Fibroblast of skin of right quadriceps (primary cell): Measurements from ENCODE around the gene ETV5.
"Not testable (repeated sequence)": the region's sequence is repeated elsewhere in the genome, so short reads cannot be mapped to it uniquely, and the experiment has no call there.

Source experiments
- DNase-seq: peaks from one replicate; pipeline ENCODE4 v3.0.0-alpha.2; 2013

ETV5 gene

DNA sequence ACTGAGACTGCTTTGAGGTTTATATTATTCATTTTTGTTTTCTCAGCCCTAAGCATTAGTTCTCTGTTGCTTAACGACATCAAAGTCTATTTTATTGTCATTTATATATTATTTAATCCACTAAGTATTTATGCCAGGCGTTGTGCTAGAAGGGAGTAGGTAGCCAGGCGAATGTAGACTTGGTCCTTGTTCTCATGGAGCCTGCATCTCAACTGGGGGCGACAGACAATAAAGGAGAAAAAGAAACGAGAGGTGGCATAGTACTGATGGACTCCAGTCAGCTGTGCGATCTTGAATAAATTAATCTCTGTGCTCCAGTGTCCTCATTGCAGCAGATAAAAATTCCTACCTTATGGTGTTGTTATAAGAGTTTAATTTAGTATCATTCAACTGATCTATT is 49.7 kb downstream of the ETV5 start:
- DNase-seq: no peak

- no peak for DNase-seq
Observed at GRCh38 chr3:186058225-186058624, 50.7 kb downstream of the ETV5 start.

DNA sequence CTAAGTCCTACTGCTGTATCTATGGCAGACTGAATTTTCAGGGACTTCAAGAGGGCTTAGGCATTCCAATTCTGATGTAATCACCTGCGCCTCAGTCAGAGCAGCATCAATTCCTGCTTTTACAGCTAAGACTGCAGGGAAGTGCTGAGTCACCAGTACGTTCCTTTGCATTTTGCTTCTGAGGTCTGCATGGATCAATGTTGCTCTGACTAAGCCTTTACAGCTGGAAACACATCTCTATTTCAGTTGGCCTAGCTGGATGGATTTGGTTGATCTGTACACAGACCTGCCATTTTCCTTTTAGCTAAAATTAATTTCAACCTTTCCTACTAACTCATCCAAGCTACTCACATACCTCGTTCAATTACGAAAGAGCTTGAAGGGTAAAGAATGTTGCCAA is 51.3 kb downstream of the ETV5 start:
- DNase-seq: peak; percentile 92

GRCh38 chr3:186054792-186055352 is 54.0 kb downstream of the ETV5 start:
- no peak for DNase-seq

GRCh38 chr3:186053954-186054791 is 54.7 kb downstream of the ETV5 start:
- DNase-seq: peak; percentile 71

- DNase-seq: no peak
Observed at GRCh38 chr3:186052096-186052840, 56.6 kb downstream of the ETV5 start.

DNA sequence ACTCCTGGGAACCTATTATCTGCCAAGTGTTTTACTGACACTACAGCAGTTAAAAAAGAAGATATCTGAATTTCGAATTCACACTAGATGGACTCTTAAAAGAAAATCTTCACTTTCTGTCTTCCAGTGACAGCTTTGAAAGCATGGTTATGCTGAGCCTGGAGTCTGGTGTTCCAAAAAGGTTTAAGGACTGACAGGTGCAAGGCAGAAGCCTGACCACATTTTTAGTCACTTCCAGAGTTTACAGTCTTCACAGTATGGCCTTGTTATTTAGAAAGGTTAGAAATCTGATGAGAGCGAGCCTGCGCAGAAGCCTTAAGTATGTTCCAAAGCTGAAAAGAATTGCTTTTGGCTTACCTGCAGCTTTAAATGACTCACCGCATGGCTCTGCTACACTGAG is 59.9 kb downstream of the ETV5 start:
- DNase-seq: no peak

DNA sequence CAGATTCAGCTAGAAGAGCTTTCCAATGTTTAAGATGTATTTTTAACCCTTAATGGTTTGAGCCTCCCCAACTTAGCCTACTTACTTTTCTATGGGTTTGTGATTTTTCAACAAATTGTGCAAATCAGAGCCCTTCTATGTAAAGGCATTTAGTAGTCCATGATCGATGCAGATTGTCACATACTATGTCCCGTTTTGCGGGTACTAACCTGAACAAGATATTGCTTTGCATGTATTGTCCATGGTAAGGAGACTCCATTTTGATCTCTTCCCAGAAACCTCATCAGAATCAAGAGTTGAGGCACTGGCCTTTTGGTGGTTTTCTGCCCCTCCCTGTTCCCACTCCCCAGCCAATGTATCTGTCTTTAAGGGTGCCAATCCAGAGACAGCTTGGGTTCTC is 60.8 kb downstream of the ETV5 start:
- DNase-seq: no peak

DNA sequence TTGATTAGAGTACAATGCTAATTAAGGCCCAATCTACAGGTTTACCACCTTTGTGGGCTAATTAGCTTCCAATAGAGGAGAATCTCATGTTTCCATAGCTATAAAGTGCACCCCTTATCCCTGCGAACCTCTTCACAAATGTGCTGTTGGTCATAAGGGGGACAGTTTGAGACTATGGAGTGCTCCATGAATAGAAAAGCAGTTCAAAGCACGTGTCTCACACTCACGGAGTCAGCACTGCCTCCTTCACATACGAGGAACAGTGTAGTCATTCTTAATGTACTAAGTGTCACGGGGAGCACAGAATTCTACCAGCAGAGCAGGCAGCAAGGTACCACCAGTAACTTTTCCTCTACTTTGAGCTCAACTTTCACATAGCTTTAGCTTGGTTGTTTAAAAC is 62.1 kb downstream of the ETV5 start:
- no peak for DNase-seq

DNA sequence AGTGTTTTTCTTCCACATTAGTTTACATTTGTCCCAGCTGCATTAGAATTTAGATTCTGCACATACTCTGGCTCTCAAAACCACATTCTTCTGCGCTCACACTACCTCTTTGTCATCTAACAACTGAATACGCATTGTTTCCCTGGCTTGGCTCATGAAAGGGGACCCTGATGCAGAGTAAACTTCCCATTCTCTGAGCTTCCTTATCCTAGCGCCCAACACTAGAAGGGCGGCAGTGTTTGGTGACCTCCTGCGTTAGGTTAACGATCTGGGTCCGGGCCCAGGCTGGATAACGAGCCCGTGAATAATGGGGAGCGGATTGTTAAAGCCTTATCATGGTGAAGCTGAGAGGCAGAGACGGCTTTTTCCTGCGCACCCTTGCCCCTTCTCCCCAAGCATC is 63.9 kb downstream of the ETV5 start:
- DNase-seq: no peak

- DNase-seq: no peak
Observed at GRCh38 chr3:186044427-186044826, 64.5 kb downstream of the ETV5 start.

DNA sequence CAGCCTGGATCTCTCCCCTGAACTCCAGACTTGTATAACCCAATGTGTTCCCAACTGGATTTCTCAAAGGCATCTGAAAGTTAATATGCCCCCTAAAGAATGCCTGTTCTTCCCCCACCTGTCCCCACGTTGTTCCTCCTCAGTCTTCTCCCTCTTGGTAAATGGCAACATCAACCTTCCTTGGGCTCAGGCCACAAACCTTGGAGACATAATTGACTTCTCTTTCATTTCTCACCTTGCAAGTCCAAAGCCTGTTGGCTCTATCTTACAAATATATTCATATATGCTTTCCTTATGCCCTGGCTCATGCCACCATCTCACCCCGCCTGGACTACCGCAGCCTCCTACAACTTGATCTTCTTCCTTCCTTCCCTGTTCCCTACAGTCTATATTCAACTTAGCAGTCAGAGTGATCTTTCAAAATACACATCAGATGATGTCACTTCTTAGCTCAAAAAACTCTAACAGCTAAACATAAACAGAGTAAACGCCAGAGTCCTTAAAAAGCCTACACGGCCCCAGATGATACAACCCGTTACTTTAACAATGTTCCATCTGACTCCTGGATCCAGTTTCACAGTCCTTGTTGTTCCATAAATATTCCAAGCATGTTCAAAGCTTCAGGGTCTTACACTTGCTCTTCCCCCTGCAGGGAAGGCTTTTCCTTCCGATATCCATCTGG is 66.2 kb downstream of the ETV5 start:
- no peak for DNase-seq

GRCh38 chr3:186042036-186042435 is 66.9 kb downstream of the ETV5 start:
- no peak for DNase-seq

- no peak for DNase-seq
Observed at GRCh38 chr3:186038360-186038759, 70.5 kb downstream of the ETV5 start.

- DNase-seq: no peak
Observed at GRCh38 chr3:186035277-186035676, 73.6 kb downstream of the ETV5 start.

DNA sequence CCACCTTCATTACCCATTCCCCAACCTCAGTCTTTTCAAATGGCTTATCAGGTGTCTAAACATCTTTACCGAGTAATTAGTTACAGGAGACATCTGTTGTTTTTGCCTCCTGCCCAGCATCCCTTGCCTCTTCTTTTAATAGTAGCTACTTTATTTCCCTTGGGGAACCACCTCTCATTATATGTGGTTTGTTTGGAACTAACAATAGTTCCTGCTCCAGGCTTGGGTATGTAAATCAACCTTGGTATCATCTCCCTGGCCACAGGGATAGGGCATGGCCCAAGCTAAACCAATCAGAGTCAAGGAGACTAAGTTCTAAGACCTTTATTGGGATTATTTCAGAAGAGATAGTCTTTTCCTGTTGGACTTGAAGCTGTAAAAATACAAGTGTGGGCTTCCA is 76.6 kb downstream of the ETV5 start:
- DNase-seq: no peak

GRCh38 chr3:186025993-186026392 is 82.9 kb downstream of the ETV5 start:
- not testable (repeated sequence) for DNase-seq

GRCh38 chr3:186025161-186025560 is 83.7 kb downstream of the ETV5 start:
- DNase-seq: peak; percentile 85

- DNase-seq: peak; percentile 15
Observed at GRCh38 chr3:186024210-186024609, 84.7 kb downstream of the ETV5 start.

- no peak for DNase-seq
Observed at GRCh38 chr3:186022931-186023330, 86.0 kb downstream of the ETV5 start.

GRCh38 chr3:186021673-186022362 is 87.1 kb downstream of the ETV5 start:
- peak; percentile 89 for DNase-seq

DNA sequence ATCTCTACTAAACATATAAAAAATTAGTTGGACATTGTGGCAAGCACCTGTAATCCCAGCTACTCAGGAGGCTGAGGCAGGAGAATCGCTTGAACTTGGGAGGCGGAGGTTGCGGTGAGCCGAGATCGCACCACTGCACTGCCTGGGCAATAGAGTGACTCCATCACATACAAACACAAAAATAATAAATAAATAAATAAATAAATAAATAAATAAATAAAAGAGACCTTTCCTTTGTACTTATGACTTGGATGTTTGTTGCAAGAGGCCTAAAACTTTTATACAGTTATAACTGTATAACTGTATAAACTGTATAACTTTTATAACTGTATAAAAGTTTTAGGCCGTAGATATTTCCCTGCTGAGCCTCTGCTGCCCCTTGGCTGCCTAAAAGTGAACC is 87.6 kb downstream of the ETV5 start:
- DNase-seq: not testable (repeated sequence)

DNA sequence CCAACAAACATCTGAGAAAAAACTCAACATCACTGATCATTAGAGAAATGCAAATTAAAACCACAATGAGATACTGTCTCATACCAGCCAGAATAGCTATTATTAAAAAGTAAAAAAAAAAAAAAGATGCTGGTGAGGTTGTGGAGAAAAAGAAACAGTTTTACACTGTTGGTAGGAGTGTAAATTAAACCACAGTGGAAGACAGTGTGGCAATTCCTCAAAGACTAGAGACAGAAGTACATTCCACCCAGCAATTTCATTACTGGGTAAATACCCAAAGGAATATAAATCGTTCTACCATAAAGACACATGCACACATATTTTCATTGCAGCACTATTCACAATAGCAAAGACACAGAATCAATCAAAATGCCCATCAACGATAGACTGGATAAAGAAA is 89.6 kb downstream of the ETV5 start:
- DNase-seq: peak; percentile 38
